OCI-LY7 (cell line): ENCODE data around the gene ASB4. TPM values are rescaled to one million over a fixed set of nuclear protein-coding genes. Genes with fewer than 3 reads are reported as not detected.

Source experiments
- BruUV-seq: library from RNA; stranded (reverse); fragments of 400-500 nt; replicated peaks from 2 replicates; lab custom pipeline; 2021; lab: Mats Ljungman, UMichigan
- CTCF ChIA-PET: fragments of 300-600 bp; sonication (Branson Sonifier 250); formaldehyde crosslinking; loops from one replicate; lab custom pipeline; 2022; ENCODE audit warnings: antibody characterized with exemption; ENCODE audit not compliant: unreplicated experiment; lab: Charles Lee
- POLR2A ChIA-PET: fragments of 300-600 bp; sonication (Branson Sonifier 250); formaldehyde crosslinking; loops from one replicate; lab custom pipeline; 2022; ENCODE audit warnings: antibody characterized with exemption; lab: Charles Lee
- DNase-seq: peaks from one replicate; pipeline ENCODE4 v3.0.0-alpha.2; 2015; ENCODE audit warnings: low spot score
- H2AFZ ChIP-seq: fragments of 200-600 bp; sonication (generic), shearing (Covaris generic); 2 replicates; pipeline ENCODE4 v1.6.1; 2014; ENCODE audit warnings: mild to moderate bottlenecking, antibody characterized with exemption, low read length, moderate library complexity
- H3K27ac ChIP-seq: fragments of 200-600 bp; sonication (generic); 2 replicates; pipeline ENCODE4 v1.5.1; 2014; ENCODE audit warnings: mixed run types, low read depth, mild to moderate bottlenecking, moderate library complexity, low read length, inconsistent platforms; ENCODE audit not compliant: poor library complexity, severe bottlenecking
- H3K36me3 ChIP-seq: fragments of 200-600 bp; sonication (generic); 2 replicates; pipeline ENCODE4 v1.6.1; 2014; ENCODE audit warnings: mild to moderate bottlenecking, antibody characterized with exemption, low read length, moderate library complexity, mixed read lengths; ENCODE audit not compliant: insufficient read depth
- H3K4me1 ChIP-seq: fragments of 200-600 bp; sonication (generic); 2 replicates; pipeline ENCODE4 v1.5.1; 2014; ENCODE audit warnings: mild to moderate bottlenecking, low read length; ENCODE audit not compliant: insufficient read depth, poor library complexity, severe bottlenecking
- H3K4me2 ChIP-seq: fragments of 200-600 bp; sonication (generic); 2 replicates; pipeline ENCODE4 v1.6.1; 2014; ENCODE audit warnings: mild to moderate bottlenecking, low read length
- H3K4me3 ChIP-seq: fragments of 200-600 bp; sonication (generic); 2 replicates; pipeline ENCODE4 v1.5.1; 2014; ENCODE audit warnings: mild to moderate bottlenecking, low read depth, low read length; ENCODE audit not compliant: poor library complexity, severe bottlenecking
- H3K79me2 ChIP-seq: fragments of 200-600 bp; sonication (generic); 2 replicates; pipeline ENCODE4 v1.6.1; 2016; ENCODE audit warnings: low read depth, mild to moderate bottlenecking, low read length, moderate library complexity, mixed read lengths; ENCODE audit not compliant: insufficient read depth
- H3K9me2 ChIP-seq: fragments of 200-600 bp; sonication (generic); 2 replicates; pipeline ENCODE4 v1.6.1; 2016; ENCODE audit warnings: mild to moderate bottlenecking, low read length, mixed read lengths; ENCODE audit not compliant: insufficient read depth
- H3K9me3 ChIP-seq: fragments of 200-600 bp; sonication (generic); 2 replicates; pipeline ENCODE4 v1.6.1; 2014; ENCODE audit warnings: mild to moderate bottlenecking, mixed run types, low read length, mixed read lengths
- H4K20me1 ChIP-seq: fragments of 200-600 bp; sonication (generic); 2 replicates; pipeline ENCODE4 v1.6.1; 2014; ENCODE audit warnings: mild to moderate bottlenecking, antibody characterized with exemption, low read length, moderate library complexity, mixed read lengths; ENCODE audit not compliant: insufficient read depth
- EZH2phosphoT487 ChIP-seq: fragments of 200-600 bp; sonication (generic); IDR thresholded peaks from 2 replicates; pipeline ENCODE4 v1.6.1; 2018; ENCODE audit warnings: low read depth, borderline replicate concordance, mild to moderate bottlenecking, mixed run types, antibody characterized with exemption, low read length, moderate library complexity, mixed read lengths
- intact Hi-C: fragments of 100-400 bp; cut with micrococcal nuclease; formaldehyde crosslinking; loops from one replicate; pipeline ENCODE4 v1.10.0; 2022; ENCODE audit not compliant: unreplicated experiment
- total RNA-seq, 2 experiments: library from RNA; depleted of rRNA in 1 of 2; stranded (reverse); fragments of >200 nt in 1 of 2; shearing (Covaris generic) in 1 of 2; gene quantifications; 2 replicates each; pipeline ENCODE4 v1.2.3, GENCODE V29; 2014 to 2022
- TF ChIP-seq, protein P1 (sequence below): fragments of 200-600 bp; sonication (generic); conservative IDR thresholded peaks from 2 replicates; pipeline ENCODE4 v1.5.1; 2014; ENCODE audit warnings: mild to moderate bottlenecking, antibody characterized with exemption, low read length, moderate library complexity, mixed read lengths

ASB4 gene
- total RNA-seq, 2 experiments from 2014 or later = not detected

GRCh38 chr7:95473276-95473985 lies 12.3 kb upstream of the ASB4 start:
- no peaks in the 10 kb centered on the region for H3K9me3 ChIP-seq
- H3K79me2 ChIP-seq = no peaks in the 10 kb centered on the region
- DNase-seq = no peak
- no peak overlapping the region for H3K4me2 ChIP-seq
- BruUV-seq = no TSS peak
- H2AFZ ChIP-seq = no peak overlapping the region
- intact Hi-C loops = no loop called here
- no peak overlapping the region for H3K27ac ChIP-seq
- no peaks in the 10 kb centered on the region for H3K9me2 ChIP-seq
- no peaks in the 10 kb centered on the region; the same call in 1 of the 2 replicates for H3K36me3 ChIP-seq
- no peak overlapping the region for H3K4me3 ChIP-seq
- H4K20me1 ChIP-seq = no peaks in the 10 kb centered on the region
- ChIA-PET POLR2A (no interaction called here), CTCF (no interaction called here)
- no peak for TF ChIP-seq EZH2phosphoT487
- peaks cover 23% of the 10 kb centered on the region for H3K4me1 ChIP-seq

DNA sequence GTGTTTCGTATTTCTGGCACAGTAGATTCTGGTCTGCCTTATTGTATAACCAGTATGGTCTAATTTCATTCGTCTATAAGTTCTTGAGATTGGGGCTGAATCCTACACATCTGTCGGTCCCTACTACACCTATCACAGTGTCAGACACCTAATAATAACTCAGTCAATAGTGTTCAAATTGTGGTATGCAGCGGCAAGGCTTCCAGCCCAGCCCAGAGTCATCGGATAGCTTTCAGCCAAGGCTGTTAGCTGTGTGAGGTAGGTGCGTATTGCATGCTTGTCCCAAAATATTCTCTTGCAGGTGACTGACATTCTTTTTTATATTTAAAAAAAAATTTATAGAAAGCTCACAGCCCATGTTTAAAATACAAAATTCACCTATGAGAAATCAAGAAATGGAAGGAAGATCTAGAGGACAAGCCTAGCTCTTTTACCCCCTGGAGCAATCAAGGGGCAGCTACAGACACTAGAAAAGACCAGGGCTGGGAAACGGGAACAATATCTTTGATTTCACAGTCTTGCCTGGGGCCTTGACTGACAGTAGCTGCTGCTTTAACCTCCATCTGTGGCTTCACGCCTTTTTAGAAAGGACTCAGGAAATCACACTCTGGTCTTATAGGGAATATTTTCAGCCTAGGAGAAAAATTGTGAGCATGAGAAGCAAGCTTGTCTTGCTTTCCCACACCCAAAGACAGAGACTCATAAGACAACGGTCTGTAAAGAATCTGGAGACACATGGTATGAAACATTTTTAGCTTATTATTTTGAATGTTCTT lies 9.5 kb upstream of the ASB4 start:
- intact Hi-C loops = loop anchor here (2.0 kb wide), 1 partner anchor 1027 kb away; no protein-coding TSS in a partner anchor
- Histone ChIP-seq H3K4me3 (no peak overlapping the region), H3K4me2 (no peak overlapping the region), H3K9me2 (no peaks in the 10 kb centered on the region), H4K20me1 (no peaks in the 10 kb centered on the region), H2AFZ (peak overlapping the region; percentile 98), H3K36me3 (no peaks in the 10 kb centered on the region; the same call in 1 of the 2 replicates), H3K4me1 (peaks cover 8% of the 10 kb centered on the region), H3K27ac (no peak overlapping the region), H3K9me3 (no peaks in the 10 kb centered on the region), H3K79me2 (no peaks in the 10 kb centered on the region)
- no TSS peak for BruUV-seq
- ChIA-PET POLR2A (interaction anchor here (0.5 to 0.7 kb wide), 4 partner anchors 37 to 802 kb away, joined by 3 to 4 read pairs (median 4); no protein-coding TSS in a partner anchor), CTCF (interaction anchor here (0.6 to 1.0 kb wide), 2 partner anchors 108 to 1027 kb away, joined by 3 read pairs; no protein-coding TSS in a partner anchor)
- DNase-seq = no peak
- TF ChIP-seq EZH2phosphoT487 = no peak
- TF ChIP-seq, protein P1, sequence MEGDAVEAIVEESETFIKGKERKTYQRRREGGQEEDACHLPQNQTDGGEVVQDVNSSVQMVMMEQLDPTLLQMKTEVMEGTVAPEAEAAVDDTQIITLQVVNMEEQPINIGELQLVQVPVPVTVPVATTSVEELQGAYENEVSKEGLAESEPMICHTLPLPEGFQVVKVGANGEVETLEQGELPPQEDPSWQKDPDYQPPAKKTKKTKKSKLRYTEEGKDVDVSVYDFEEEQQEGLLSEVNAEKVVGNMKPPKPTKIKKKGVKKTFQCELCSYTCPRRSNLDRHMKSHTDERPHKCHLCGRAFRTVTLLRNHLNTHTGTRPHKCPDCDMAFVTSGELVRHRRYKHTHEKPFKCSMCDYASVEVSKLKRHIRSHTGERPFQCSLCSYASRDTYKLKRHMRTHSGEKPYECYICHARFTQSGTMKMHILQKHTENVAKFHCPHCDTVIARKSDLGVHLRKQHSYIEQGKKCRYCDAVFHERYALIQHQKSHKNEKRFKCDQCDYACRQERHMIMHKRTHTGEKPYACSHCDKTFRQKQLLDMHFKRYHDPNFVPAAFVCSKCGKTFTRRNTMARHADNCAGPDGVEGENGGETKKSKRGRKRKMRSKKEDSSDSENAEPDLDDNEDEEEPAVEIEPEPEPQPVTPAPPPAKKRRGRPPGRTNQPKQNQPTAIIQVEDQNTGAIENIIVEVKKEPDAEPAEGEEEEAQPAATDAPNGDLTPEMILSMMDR = no peak

GRCh38 chr7:95476904-95477594 lies 8.7 kb upstream of the ASB4 start:
- POLR2A ChIA-PET = interaction anchor here (0.6 to 0.7 kb wide), 3 partner anchors 175 to 802 kb away, joined by 3 to 4 read pairs (median 4); no protein-coding TSS in a partner anchor
- CTCF ChIA-PET = interaction anchor here (0.6 to 1.0 kb wide), 2 partner anchors 997 to 1028 kb away, joined by 3 to 4 read pairs; no protein-coding TSS in a partner anchor
- peak overlapping the region; percentile 98 for H2AFZ ChIP-seq
- no peak overlapping the region for H3K27ac ChIP-seq
- H3K9me3 ChIP-seq = no peaks in the 10 kb centered on the region
- no peaks in the 10 kb centered on the region for H3K9me2 ChIP-seq
- H3K36me3 ChIP-seq = no peaks in the 10 kb centered on the region; the same call in 1 of the 2 replicates
- H3K4me2 ChIP-seq = peak overlapping the region; percentile 6; the same call in 1 of the 2 replicates
- TF ChIP-seq, protein P1 = peak; percentile 94
- TF ChIP-seq EZH2phosphoT487 = no peak
- DNase-seq = peak; percentile 77
- H3K4me1 ChIP-seq = peaks cover 7% of the 10 kb centered on the region
- intact Hi-C loops = loop anchor here (2.0 kb wide), 1 partner anchor 1028 kb away; no protein-coding TSS in a partner anchor
- no peaks in the 10 kb centered on the region for H4K20me1 ChIP-seq
- BruUV-seq = no TSS peak
- no peak overlapping the region for H3K4me3 ChIP-seq
- H3K79me2 ChIP-seq = no peaks in the 10 kb centered on the region
